K562 (cell line): Measurements from ENCODE around the gene LNX2. TPM values are rescaled to one million over a fixed set of nuclear protein-coding genes. Genes with fewer than 3 reads are reported as not detected.

Experiments used
- CBX1 ChIP-seq: sonication (generic); IDR thresholded peaks from 2 replicates; pipeline ENCODE4 v1.6.1; 2016; ENCODE audit warnings: antibody characterized with exemption, low read depth, mild to moderate bottlenecking
- CBX5 ChIP-seq: IDR thresholded peaks from 2 replicates; pipeline ENCODE4 v1.6.1; 2014; ENCODE audit warnings: low read depth, borderline replicate concordance
- EP300 ChIP-seq: IDR thresholded peaks from 2 replicates; pipeline ENCODE4 v1.6.1; 2012; ENCODE audit warnings: low read length, improper control_type of control experiment
- GABPA ChIP-seq: fragments of 200-800 bp; sonication (Bioruptor generic); conservative IDR thresholded peaks from 2 replicates; pipeline ENCODE4 v1.6.1; 2016; ENCODE audit warnings: low read depth, missing genetic modification characterization, missing compliant biosample characterization
- NBN ChIP-seq: fragments of 450-650 bp; IDR thresholded peaks from 2 replicates; pipeline ENCODE4 v1.6.1; 2016; ENCODE audit warnings: low read depth, mild to moderate bottlenecking
- NKRF ChIP-seq: fragments of 450-650 bp; IDR thresholded peaks from 2 replicates; pipeline ENCODE4 v1.6.1; 2016; ENCODE audit warnings: borderline replicate concordance
- SAFB ChIP-seq: fragments of 200-400 bp; formaldehyde crosslinking; IDR thresholded peaks from 2 replicates; pipeline ENCODE4 v1.6.1; 2017; ENCODE audit warnings: low read depth, low read length, borderline replicate concordance
- TAL1 ChIP-seq: fragments of 450-650 bp; IDR thresholded peaks from 2 replicates; pipeline ENCODE4 v1.6.1; 2016; ENCODE audit warnings: mild to moderate bottlenecking
- YBX1 ChIP-seq: fragments of 450-650 bp; IDR thresholded peaks from 2 replicates; pipeline ENCODE4 v1.7.1; 2016; ENCODE audit warnings: mild to moderate bottlenecking
- ZBTB17 ChIP-seq: fragments of 450-650 bp; formaldehyde crosslinking; IDR thresholded peaks from 2 replicates; pipeline ENCODE4 v1.4.0; 2020; ENCODE audit warnings: mild to moderate bottlenecking
- ZNF134 ChIP-seq: fragments of 250-450 bp; sonication (Bioruptor Pico); conservative IDR thresholded peaks from 2 replicates; pipeline ENCODE4 v1.4.0; 2020
- ZNF318 ChIP-seq, 2 experiments: fragments of 450-650 bp; IDR thresholded peaks; 2 replicates each; pipeline ENCODE4 v1.6.1; 2016; ENCODE audit warnings: mild to moderate bottlenecking in 2 of 2, borderline replicate concordance in 1 of 2, low read depth in 1 of 2, moderate library complexity in 1 of 2
- ZNF41 ChIP-seq: fragments of 250-450 bp; sonication (Bioruptor Pico); conservative IDR thresholded peaks from 2 replicates; pipeline ENCODE4 v1.4.0; 2020; ENCODE audit warnings: mild to moderate bottlenecking
- polyA plus RNA-seq, 8 experiments: library from polyadenylated mRNA; depleted of rRNA in 4 of 8; stranded (reverse) in 5 of 8; unstranded in 3 of 8; fragments of >200 nt; fragmentation: Nextera tagmentation in 2 of 8; fragmentation: Illumina TruSeq in 1 of 8; extraction: Ambion mirVana in 2 of 8; extraction: Trizol in 1 of 8; gene quantifications; 2 replicates each; pipeline versions ENCODE4 v1.2.1 to v1.2.3, GENCODE V29; 2011 to 2014; ENCODE audit warnings: inconsistent platforms in 1 of 8, missing spikeins in 1 of 8
- total RNA-seq, 7 experiments: library from RNA; depleted of rRNA in 6 of 7; stranded (reverse); fragments of >200 nt in 6 of 7; fragmentation: Illumina TruSeq in 2 of 7; extraction: Trizol in 2 of 7; gene quantifications; 2 replicates each; pipeline versions ENCODE4 v1.2.1 to v1.2.3, GENCODE V29; 2011 to 2021; ENCODE audit warnings: low replicate concordance in 1 of 7
- TF ChIP-seq, protein P1 (sequence below): sonication (generic); formaldehyde crosslinking; IDR thresholded peaks from 2 replicates; pipeline ENCODE4 v1.8.0; 2022; ENCODE audit warnings: mild to moderate bottlenecking, missing genetic modification reagents
- TF ChIP-seq, protein P2 (sequence below): sonication (generic); formaldehyde crosslinking; IDR thresholded peaks from 2 replicates; pipeline ENCODE4 v1.8.1; 2022; ENCODE audit warnings: missing genetic modification reagents

LNX2 gene
- total and polyA plus RNA-seq, 9 of the 15 experiments (the other 6 are each of a cell fraction or from before 2014, with no cell fraction given) = 1.5 to 5.5 (median 4.0) TPM

- TF ChIP-seq EP300 = no peak
- TF ChIP-seq NBN = no peak
- TF ChIP-seq YBX1 = no peak
- no peak for TF ChIP-seq ZBTB17 (CRISPR knock-in tag)
- TF ChIP-seq CBX1 = no peak
- no peak for TF ChIP-seq CBX5
- TF ChIP-seq NKRF = peak; percentile 58
- peak; percentile 35; the same call in 1 of the 2 replicates for TF ChIP-seq SAFB
- no peak for TF ChIP-seq ZNF134 (CRISPR knock-in tag)
- no peak for TF ChIP-seq ZNF318 (IDR thresholded peaks at IDR 0.05; ENCODE audit: borderline replicate concordance in 1 of 2, low read depth in 1 of 2)
- TF ChIP-seq, protein P1, sequence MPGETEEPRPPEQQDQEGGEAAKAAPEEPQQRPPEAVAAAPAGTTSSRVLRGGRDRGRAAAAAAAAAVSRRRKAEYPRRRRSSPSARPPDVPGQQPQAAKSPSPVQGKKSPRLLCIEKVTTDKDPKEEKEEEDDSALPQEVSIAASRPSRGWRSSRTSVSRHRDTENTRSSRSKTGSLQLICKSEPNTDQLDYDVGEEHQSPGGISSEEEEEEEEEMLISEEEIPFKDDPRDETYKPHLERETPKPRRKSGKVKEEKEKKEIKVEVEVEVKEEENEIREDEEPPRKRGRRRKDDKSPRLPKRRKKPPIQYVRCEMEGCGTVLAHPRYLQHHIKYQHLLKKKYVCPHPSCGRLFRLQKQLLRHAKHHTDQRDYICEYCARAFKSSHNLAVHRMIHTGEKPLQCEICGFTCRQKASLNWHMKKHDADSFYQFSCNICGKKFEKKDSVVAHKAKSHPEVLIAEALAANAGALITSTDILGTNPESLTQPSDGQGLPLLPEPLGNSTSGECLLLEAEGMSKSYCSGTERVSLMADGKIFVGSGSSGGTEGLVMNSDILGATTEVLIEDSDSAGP (CRISPR knock-in tag) = no peak
- TF ChIP-seq, protein P2, sequence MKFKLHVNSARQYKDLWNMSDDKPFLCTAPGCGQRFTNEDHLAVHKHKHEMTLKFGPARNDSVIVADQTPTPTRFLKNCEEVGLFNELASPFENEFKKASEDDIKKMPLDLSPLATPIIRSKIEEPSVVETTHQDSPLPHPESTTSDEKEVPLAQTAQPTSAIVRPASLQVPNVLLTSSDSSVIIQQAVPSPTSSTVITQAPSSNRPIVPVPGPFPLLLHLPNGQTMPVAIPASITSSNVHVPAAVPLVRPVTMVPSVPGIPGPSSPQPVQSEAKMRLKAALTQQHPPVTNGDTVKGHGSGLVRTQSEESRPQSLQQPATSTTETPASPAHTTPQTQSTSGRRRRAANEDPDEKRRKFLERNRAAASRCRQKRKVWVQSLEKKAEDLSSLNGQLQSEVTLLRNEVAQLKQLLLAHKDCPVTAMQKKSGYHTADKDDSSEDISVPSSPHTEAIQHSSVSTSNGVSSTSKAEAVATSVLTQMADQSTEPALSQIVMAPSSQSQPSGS = no peak
- no peak for TF ChIP-seq ZNF41 (CRISPR knock-in tag)
- peak; percentile 71 for TF ChIP-seq GABPA
- TF ChIP-seq TAL1 = no peak
Measured at GRCh38 chr13:27621366-27622101, 1.2 kb upstream of the LNX2 start, which contains the start of gene POLR1D (continued).
